ENCODE results near the gene WRAP53.

The WRAP53 gene

DNA sequence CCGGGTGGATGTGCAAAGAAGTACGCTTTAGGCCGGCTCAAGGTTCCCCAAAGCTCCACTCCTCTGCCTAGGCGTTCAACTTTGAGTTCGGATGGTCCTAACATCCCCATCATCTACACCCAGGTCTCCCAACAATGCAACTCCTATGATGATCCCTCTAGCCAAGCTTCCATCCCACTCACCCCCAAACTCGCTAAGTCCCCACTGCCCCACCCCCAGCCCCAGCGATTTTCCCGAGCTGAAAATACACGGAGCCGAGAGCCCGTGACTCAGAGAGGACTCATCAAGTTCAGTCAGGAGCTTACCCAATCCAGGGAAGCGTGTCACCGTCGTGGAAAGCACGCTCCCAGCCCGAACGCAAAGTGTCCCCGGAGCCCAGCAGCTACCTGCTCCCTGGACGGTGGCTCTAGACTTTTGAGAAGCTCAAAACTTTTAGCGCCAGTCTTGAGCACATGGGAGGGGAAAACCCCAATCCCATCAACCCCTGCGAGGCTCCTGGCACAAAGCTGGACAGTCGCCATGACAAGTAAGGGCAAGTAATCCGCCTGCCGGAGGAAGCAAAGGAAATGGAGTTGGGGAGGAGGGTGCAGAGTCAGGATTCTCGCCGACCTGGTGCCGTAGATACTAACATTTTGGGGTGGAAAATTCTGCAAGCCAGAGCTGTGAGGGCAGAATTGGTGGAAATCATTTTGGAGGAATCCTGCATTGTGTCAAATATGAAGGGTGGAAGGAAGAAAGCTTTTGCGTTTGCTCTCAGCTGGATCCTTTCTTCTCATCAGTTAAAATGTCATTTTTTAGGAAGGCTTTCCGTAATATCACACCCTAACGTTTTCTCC lies 987 bp upstream of the WRAP53 start, which contains the start of gene TP53:
Gene TP53, minus strand, starts transcription at position 419 of the 836 bp plus-strand sequence. CDS start 10,896 bp downstream, outside the sequence.
- peak; percentile 92 to 97 (median 96) for DNase-seq
- Histone ChIP-seq H3K4me3 (ENCODE audit: control insufficient read depth in 1 of 7, extremely low read depth in 1 of 7, insufficient read depth in 4 of 7, low read depth in 2 of 7, low read length in 6 of 7) (peak within 1 kb of the TSS; percentile 94 to 100 (median 100)), H3K27me3 (replicated peaks in 2 of 5; ENCODE audit: control insufficient read depth in 4 of 5, insufficient read depth in 5 of 5, low read length in 4 of 5) (no peaks in the 10 kb centered on the region), H3K9me3 (ENCODE audit: control extremely low read depth in 1 of 5, control insufficient read depth in 4 of 5, insufficient read depth in 2 of 5, low read depth in 1 of 5, low read length in 4 of 5) (no peaks in the 10 kb centered on the region), H3K36me3 (ENCODE audit: control insufficient read depth in 4 of 4, insufficient read depth in 4 of 4, low read length in 3 of 4) (peaks cover 0 to 18% (median 4%) of the 10 kb centered on the region in 4 experiments), H3K27ac (ENCODE audit: insufficient read depth in 1 of 2, low read depth in 1 of 2, low read length in 2 of 2, poor library complexity in 1 of 2, severe bottlenecking in 2 of 2) (peak within 1 kb of the TSS; percentile 100), H3K4me1 (ENCODE audit: control extremely low read depth in 1 of 4, control insufficient read depth in 4 of 4, insufficient read depth in 4 of 4, low read length in 3 of 4) (peaks cover 10 to 42% (median 34%) of the 10 kb centered on the region in 4 experiments)
- CTCF ChIA-PET = interaction anchor here (0.6 to 6.4 kb wide), 31 partner anchors 8 to 858 kb away, joined by 3 to 91 read pairs (median 4); partner anchors contain the start of genes DNAH2, EFNB3, MPDU1 and NAA38
- under 1% methylated on average over 27 of the region's 30 CpGs for WGBS (ENCODE audit: insufficient coverage)
- POLR2A ChIA-PET = interaction anchor here (0.5 to 1.7 kb wide), 18 partner anchors 16 to 560 kb away, joined by 3 to 11 read pairs (median 4); partner anchors contain the start of genes ATP1B2, CTC1, DNAH2 and EFNB3

DNA sequence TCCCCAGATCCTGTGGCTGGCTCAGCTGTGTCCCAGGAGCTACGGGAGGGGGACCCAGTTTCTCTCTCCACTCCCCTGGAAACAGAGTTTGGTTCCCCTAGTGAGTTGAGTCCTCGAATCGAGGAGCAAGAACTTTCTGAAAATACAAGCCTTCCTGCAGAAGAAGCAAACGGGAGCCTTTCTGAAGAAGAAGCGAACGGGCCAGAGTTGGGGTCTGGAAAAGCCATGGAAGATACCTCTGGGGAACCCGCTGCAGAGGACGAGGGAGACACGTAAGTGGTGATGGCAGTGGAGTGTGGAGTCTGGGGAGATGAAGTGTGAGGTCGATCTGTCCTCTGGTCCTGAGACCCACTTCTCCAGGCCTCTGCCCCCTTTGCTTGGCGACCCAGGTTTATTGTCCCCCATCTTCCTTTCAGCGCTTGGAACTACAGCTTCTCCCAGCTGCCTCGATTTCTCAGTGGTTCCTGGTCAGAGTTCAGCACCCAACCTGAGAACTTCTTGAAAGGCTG lies 585 bp downstream of the WRAP53 start:
- 34% methylated on average over 11 of the region's 13 CpGs for WGBS (ENCODE audit: insufficient coverage)
- Histone ChIP-seq H3K27me3 (replicated peaks in 2 of 5; ENCODE audit: control insufficient read depth in 4 of 5, insufficient read depth in 5 of 5, low read length in 4 of 5) (no peaks in the 10 kb centered on the region), H3K27ac (ENCODE audit: insufficient read depth in 1 of 2, low read depth in 1 of 2, low read length in 2 of 2, poor library complexity in 1 of 2, severe bottlenecking in 2 of 2) (peak overlapping the region; percentile 68 to 88), H3K36me3 (ENCODE audit: control insufficient read depth in 4 of 4, insufficient read depth in 4 of 4, low read length in 3 of 4) (peaks cover 0 to 20% (median 6%) of the 10 kb centered on the region in 4 experiments), H3K9me3 (ENCODE audit: control extremely low read depth in 1 of 5, control insufficient read depth in 4 of 5, insufficient read depth in 2 of 5, low read depth in 1 of 5, low read length in 4 of 5) (no peaks in the 10 kb centered on the region), H3K4me1 (ENCODE audit: control extremely low read depth in 1 of 4, control insufficient read depth in 4 of 4, insufficient read depth in 4 of 4, low read length in 3 of 4) (peaks cover 10 to 42% (median 34%) of the 10 kb centered on the region in 4 experiments), H3K4me3 (ENCODE audit: control insufficient read depth in 1 of 7, extremely low read depth in 1 of 7, insufficient read depth in 4 of 7, low read depth in 2 of 7, low read length in 6 of 7) (peak overlapping the region; percentile 59 to 100 (median 100))
- DNase-seq = no peak
- POLR2A ChIA-PET = interaction anchor here (1.5 kb wide), 1 partner anchor 61 kb away, joined by 8 read pairs; the partner anchor contains the start of gene SAT2
- CTCF ChIA-PET = interaction anchor here (0.6 to 6.4 kb wide), 13 partner anchors 10 to 283 kb away, joined by 3 to 91 read pairs (median 4); partner anchors contain the start of genes DNAH2, SAT2 and SHBG

DNA sequence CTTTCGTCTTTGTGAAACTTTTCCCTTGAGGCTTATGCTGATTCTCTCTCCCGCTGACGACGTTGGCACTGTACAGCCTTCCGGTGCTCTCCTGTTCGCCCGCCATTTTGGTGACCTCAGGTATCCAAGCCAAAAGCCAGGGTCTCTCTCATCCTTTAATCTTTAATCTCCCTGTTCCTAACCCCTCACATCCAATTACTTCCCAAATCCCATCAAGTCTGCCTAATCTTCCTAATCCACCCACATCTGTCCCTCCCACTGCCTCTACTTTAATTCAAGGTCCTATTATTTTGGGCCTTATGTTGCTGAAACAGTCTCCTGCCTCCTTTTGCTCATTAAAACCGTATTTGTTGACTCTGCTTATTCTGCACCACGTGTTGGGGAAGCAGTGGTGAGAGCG lies 7.3 kb downstream of the WRAP53 start:
- peaks cover 2 to 16% (median 11%) of the 10 kb centered on the region in 4 experiments for H3K36me3 ChIP-seq (ENCODE audit: control insufficient read depth in 4 of 4, insufficient read depth in 4 of 4, low read length in 3 of 4)
- ChIA-PET CTCF (no interaction called here), POLR2A (no interaction called here)
- no peaks in the 10 kb centered on the region for H3K4me1 ChIP-seq (ENCODE audit: control extremely low read depth in 1 of 4, control insufficient read depth in 4 of 4, insufficient read depth in 4 of 4, low read length in 3 of 4)
- H3K9me3 ChIP-seq (ENCODE audit: control extremely low read depth in 1 of 5, control insufficient read depth in 4 of 5, insufficient read depth in 2 of 5, low read depth in 1 of 5, low read length in 4 of 5) = no peaks in the 10 kb centered on the region
- no peak for DNase-seq
- H3K27me3 ChIP-seq (replicated peaks in 2 of 5; ENCODE audit: control insufficient read depth in 4 of 5, insufficient read depth in 5 of 5, low read length in 4 of 5) = no peaks in the 10 kb centered on the region
- H3K4me3 ChIP-seq (ENCODE audit: control insufficient read depth in 1 of 7, extremely low read depth in 1 of 7, insufficient read depth in 4 of 7, low read depth in 2 of 7, low read length in 6 of 7) = no peak overlapping the region
- WGBS (ENCODE audit: insufficient coverage) = 97% methylated on average over 10 of the region's 10 CpGs
- H3K27ac ChIP-seq (ENCODE audit: insufficient read depth in 1 of 2, low read depth in 1 of 2, low read length in 2 of 2, poor library complexity in 1 of 2, severe bottlenecking in 2 of 2) = no peak overlapping the region

DNA sequence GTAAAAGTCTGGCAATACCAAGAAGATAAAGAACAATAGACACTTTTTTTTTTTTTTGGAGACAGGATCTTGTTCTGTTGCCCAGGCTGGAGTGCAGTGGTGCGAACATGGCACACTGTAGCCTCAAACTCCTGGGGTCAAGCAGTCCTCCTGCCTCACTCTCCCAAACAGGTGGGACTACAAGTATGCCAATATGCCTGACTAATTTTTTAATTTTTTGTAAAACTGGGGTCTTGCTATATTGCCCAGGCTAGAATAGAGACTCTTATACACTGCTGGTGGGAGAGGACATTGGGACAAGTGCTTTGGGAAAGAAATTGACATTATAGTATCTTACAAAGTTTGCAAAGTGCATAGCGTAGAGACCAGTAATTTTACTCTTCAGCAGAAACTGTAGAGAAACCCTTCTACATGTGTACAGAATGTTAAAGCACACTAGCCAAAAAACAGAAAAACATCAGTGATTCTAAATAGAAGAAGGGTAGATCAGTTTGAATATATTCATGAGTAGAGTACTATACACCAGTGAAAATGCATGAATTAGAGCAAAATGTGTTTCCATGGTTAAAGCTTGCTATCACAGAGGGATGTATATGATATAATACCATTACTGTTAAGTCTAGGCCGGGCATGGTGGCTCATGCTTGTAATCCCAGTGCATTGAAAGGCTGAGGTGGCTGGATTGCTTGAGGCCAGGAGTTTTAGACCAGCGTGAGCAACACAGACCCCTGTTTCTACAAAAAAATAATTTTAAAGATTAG lies 9.7 kb downstream of the WRAP53 start:
- WGBS (ENCODE audit: insufficient coverage) = 100% methylated on average over 2 of the region's 4 CpGs
- ChIA-PET CTCF (no interaction called here), POLR2A (no interaction called here)
- no peak overlapping the region for H3K4me3 ChIP-seq (ENCODE audit: control insufficient read depth in 1 of 7, extremely low read depth in 1 of 7, insufficient read depth in 4 of 7, low read depth in 2 of 7, low read length in 6 of 7)
- no peak for DNase-seq
- no peak overlapping the region for H3K27ac ChIP-seq (ENCODE audit: insufficient read depth in 1 of 2, low read depth in 1 of 2, low read length in 2 of 2, poor library complexity in 1 of 2, severe bottlenecking in 2 of 2)
- H3K27me3 ChIP-seq (replicated peaks in 2 of 5; ENCODE audit: control insufficient read depth in 4 of 5, insufficient read depth in 5 of 5, low read length in 4 of 5) = peaks cover 0 to 2% (median 0%) of the 10 kb centered on the region in 5 experiments
- peaks cover 2 to 31% (median 23%) of the 10 kb centered on the region in 4 experiments for H3K36me3 ChIP-seq (ENCODE audit: control insufficient read depth in 4 of 4, insufficient read depth in 4 of 4, low read length in 3 of 4)
- no peaks in the 10 kb centered on the region for H3K9me3 ChIP-seq (ENCODE audit: control extremely low read depth in 1 of 5, control insufficient read depth in 4 of 5, insufficient read depth in 2 of 5, low read depth in 1 of 5, low read length in 4 of 5)
- no peaks in the 10 kb centered on the region for H3K4me1 ChIP-seq (ENCODE audit: control extremely low read depth in 1 of 4, control insufficient read depth in 4 of 4, insufficient read depth in 4 of 4, low read length in 3 of 4)

DNA sequence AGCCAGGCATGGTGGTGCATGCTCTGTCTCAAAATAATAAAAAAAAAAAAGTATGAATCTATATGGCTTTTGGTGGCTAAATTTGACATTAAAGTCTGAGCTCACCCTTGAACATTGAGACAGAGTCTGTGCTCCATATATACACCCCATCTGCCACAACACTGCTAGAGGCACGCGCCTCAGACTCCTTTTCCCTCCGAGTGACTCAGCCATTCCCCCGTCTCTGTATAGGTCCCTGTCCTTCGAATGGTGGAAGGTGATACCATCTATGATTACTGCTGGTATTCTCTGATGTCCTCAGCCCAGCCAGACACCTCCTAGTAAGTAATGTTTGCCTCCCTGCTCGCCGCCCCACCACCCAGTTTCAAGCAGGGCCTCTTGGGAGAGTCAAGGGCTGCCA lies 12.2 kb downstream of the WRAP53 start:
- POLR2A ChIA-PET = no interaction called here
- Histone ChIP-seq H3K27me3 (replicated peaks in 2 of 5; ENCODE audit: control insufficient read depth in 4 of 5, insufficient read depth in 5 of 5, low read length in 4 of 5) (peaks cover 0 to 27% (median 15%) of the 10 kb centered on the region in 5 experiments), H3K4me3 (ENCODE audit: control insufficient read depth in 1 of 7, extremely low read depth in 1 of 7, insufficient read depth in 4 of 7, low read depth in 2 of 7, low read length in 6 of 7) (no peak overlapping the region), H3K4me1 (ENCODE audit: control extremely low read depth in 1 of 4, control insufficient read depth in 4 of 4, insufficient read depth in 4 of 4, low read length in 3 of 4) (peaks cover 0 to 19% (median 9%) of the 10 kb centered on the region in 4 experiments), H3K27ac (ENCODE audit: insufficient read depth in 1 of 2, low read depth in 1 of 2, low read length in 2 of 2, poor library complexity in 1 of 2, severe bottlenecking in 2 of 2) (no peak overlapping the region), H3K36me3 (ENCODE audit: control insufficient read depth in 4 of 4, insufficient read depth in 4 of 4, low read length in 3 of 4) (peaks cover 2 to 27% (median 17%) of the 10 kb centered on the region in 4 experiments), H3K9me3 (ENCODE audit: control extremely low read depth in 1 of 5, control insufficient read depth in 4 of 5, insufficient read depth in 2 of 5, low read depth in 1 of 5, low read length in 4 of 5) (no peaks in the 10 kb centered on the region)
- CTCF ChIA-PET = interaction anchor here (0.9 kb wide), 2 partner anchors 13 to 15 kb away, joined by 3 read pairs; no protein-coding TSS in a partner anchor
- no peak for DNase-seq
- WGBS (ENCODE audit: insufficient coverage) = 96% methylated on average over 7 of the region's 7 CpGs

DNA sequence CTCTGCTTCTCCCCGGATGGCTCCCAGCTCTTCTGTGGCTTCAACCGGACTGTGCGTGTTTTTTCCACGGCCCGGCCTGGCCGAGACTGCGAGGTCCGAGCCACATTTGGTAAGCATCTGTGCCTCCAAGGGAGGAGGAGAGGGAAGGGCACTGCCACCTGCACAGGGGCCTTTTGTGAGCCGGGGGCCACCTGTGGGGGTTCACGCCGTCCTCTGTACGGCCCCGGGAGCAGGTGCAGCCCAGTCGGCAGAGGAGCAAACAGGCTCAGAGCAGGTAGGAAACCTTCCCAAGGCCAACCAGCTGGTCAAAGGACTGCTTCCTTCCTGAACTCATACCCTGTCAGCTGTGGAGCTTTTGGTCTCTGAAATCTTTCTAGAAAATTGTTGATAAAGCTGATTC lies 13.4 kb downstream of the WRAP53 start:
- 97% methylated on average over 12 of the region's 14 CpGs for WGBS (ENCODE audit: insufficient coverage)
- Histone ChIP-seq H3K9me3 (ENCODE audit: control extremely low read depth in 1 of 5, control insufficient read depth in 4 of 5, insufficient read depth in 2 of 5, low read depth in 1 of 5, low read length in 4 of 5) (no peaks in the 10 kb centered on the region), H3K36me3 (ENCODE audit: control insufficient read depth in 4 of 4, insufficient read depth in 4 of 4, low read length in 3 of 4) (peaks cover 0 to 23% (median 16%) of the 10 kb centered on the region in 4 experiments), H3K27me3 (replicated peaks in 2 of 5; ENCODE audit: control insufficient read depth in 4 of 5, insufficient read depth in 5 of 5, low read length in 4 of 5) (peaks cover 0 to 39% (median 25%) of the 10 kb centered on the region in 5 experiments), H3K27ac (ENCODE audit: insufficient read depth in 1 of 2, low read depth in 1 of 2, low read length in 2 of 2, poor library complexity in 1 of 2, severe bottlenecking in 2 of 2) (no peak overlapping the region), H3K4me3 (ENCODE audit: control insufficient read depth in 1 of 7, extremely low read depth in 1 of 7, insufficient read depth in 4 of 7, low read depth in 2 of 7, low read length in 6 of 7) (no peak overlapping the region), H3K4me1 (ENCODE audit: control extremely low read depth in 1 of 4, control insufficient read depth in 4 of 4, insufficient read depth in 4 of 4, low read length in 3 of 4) (peaks cover 0 to 25% (median 12%) of the 10 kb centered on the region in 4 experiments)
- CTCF ChIA-PET = interaction anchor here (0.7 to 1.2 kb wide), 3 partner anchors 9 to 74 kb away, joined by 3 read pairs; partner anchors contain the start of gene SAT2
- POLR2A ChIA-PET = no interaction called here
- no peak for DNase-seq
